WERI-Rb-1 (cell line): Measurements from ENCODE around the gene DMD.

Experiments
- DNase-seq: peaks from one replicate; pipeline ENCODE4 v3.0.0-alpha.2; 2020
- H3K27ac ChIP-seq: fragments of 250-450 bp; sonication (Bioruptor Pico); 2 replicates; pipeline ENCODE4 v1.5.1; 2020; ENCODE audit warnings: mild to moderate bottlenecking, moderate library complexity
- H3K27me3 ChIP-seq: fragments of 250-450 bp; sonication (Bioruptor Pico); 2 replicates; pipeline ENCODE4 v1.5.1; 2021; ENCODE audit warnings: mild to moderate bottlenecking, low read depth, moderate library complexity; ENCODE audit not compliant: insufficient read depth, severe bottlenecking
- H3K36me3 ChIP-seq: fragments of 250-450 bp; sonication (Bioruptor Pico); 2 replicates; pipeline ENCODE4 v1.5.1; 2020; ENCODE audit warnings: mild to moderate bottlenecking, moderate library complexity
- H3K4me3 ChIP-seq: 2 replicates; pipeline ENCODE4 v1.5.1; 2011; ENCODE audit warnings: low read depth, mild to moderate bottlenecking, control low read depth, low read length
- H3K9me3 ChIP-seq: fragments of 250-450 bp; sonication (Bioruptor Pico); 2 replicates; pipeline ENCODE4 v1.5.1; 2021; ENCODE audit warnings: mild to moderate bottlenecking, moderate library complexity; ENCODE audit not compliant: severe bottlenecking
- CTCF ChIP-seq: IDR thresholded peaks from 2 replicates; pipeline ENCODE4 v1.5.1; 2011; ENCODE audit warnings: low read depth, mild to moderate bottlenecking, control low read depth, inconsistent platforms, low read length

DMD gene

GRCh38 chrX:31070057-31070468, 2141.3 kb downstream of the DMD start:
- no peaks in the 10 kb centered on the region for H3K36me3 ChIP-seq
- no peak overlapping the region for H3K4me3 ChIP-seq
- H3K27me3 ChIP-seq: peaks cover 3% of the 10 kb centered on the region
- peaks cover 3% of the 10 kb centered on the region for H3K9me3 ChIP-seq
- DNase-seq: no peak
- no peak overlapping the region for H3K27ac ChIP-seq
- no peak for TF ChIP-seq CTCF
